Liver (tissue), 9 donors: ENCODE data around the gene TRIM75. TPM values are rescaled to one million over a fixed set of nuclear protein-coding genes. Genes with fewer than 3 reads are reported as not detected.

Experiments
- DNase-seq: peaks from one replicate; pipeline ENCODE4 v3.0.0-alpha.2; 2017; ENCODE audit warnings: low spot score
- H3K27ac ChIP-seq, 2 donors: one replicate each; pipeline ENCODE4 v1.7.0; 2013; ENCODE audit warnings: inconsistent platforms in 2 of 2, low read length in 2 of 2, control low read depth in 1 of 2, low read depth in 1 of 2, mild to moderate bottlenecking in 1 of 2
- H3K27me3 ChIP-seq, 4 donors: one replicate each; pipeline versions ENCODE4 v1.6.1 to v1.7.0; 2013; ENCODE audit warnings: low read length in 3 of 4, inconsistent platforms in 1 of 4, mild to moderate bottlenecking in 1 of 4, moderate library complexity in 1 of 4; ENCODE audit not compliant: control insufficient read depth in 4 of 4, insufficient read depth in 4 of 4
- H3K36me3 ChIP-seq, 4 donors: one replicate each; pipeline versions ENCODE4 v1.6.1 to v1.7.0; 2013; ENCODE audit warnings: low read length in 3 of 4, mild to moderate bottlenecking in 3 of 4, low read depth in 1 of 4, moderate library complexity in 1 of 4; ENCODE audit not compliant: control insufficient read depth in 4 of 4, insufficient read depth in 3 of 4
- H3K4me1 ChIP-seq, 4 donors: one replicate each; pipeline versions ENCODE4 v1.6.1 to v1.7.0; 2013; ENCODE audit warnings: low read length in 3 of 4, mild to moderate bottlenecking in 3 of 4, moderate library complexity in 1 of 4; ENCODE audit not compliant: control insufficient read depth in 4 of 4, insufficient read depth in 4 of 4
- H3K4me3 ChIP-seq, 3 donors: one replicate each; pipeline versions ENCODE4 v1.6.1 to v1.7.0; 2013; ENCODE audit warnings: low read length in 3 of 3, control low read depth in 1 of 3, low read depth in 1 of 3, mild to moderate bottlenecking in 1 of 3
- H3K9ac ChIP-seq, 2 donors: one replicate each; pipeline ENCODE4 v1.7.0; 2013; ENCODE audit warnings: low read length in 2 of 2, mild to moderate bottlenecking in 2 of 2, moderate library complexity in 2 of 2, control low read depth in 1 of 2, low read depth in 1 of 2
- H3K9me3 ChIP-seq, 4 donors: one replicate each; pipeline versions ENCODE4 v1.6.1 to v1.7.0; 2013; ENCODE audit warnings: low read length in 3 of 4; ENCODE audit not compliant: control insufficient read depth in 4 of 4
- ATF3 ChIP-seq: IDR thresholded peaks from 2 replicates; pipeline ENCODE4 v1.6.1; 2016; ENCODE audit warnings: antibody characterized with exemption
- CTCF ChIP-seq: fragments of 150-350 bp; IDR thresholded peaks from 2 replicates; pipeline ENCODE4 v1.5.1; 2017; ENCODE audit warnings: improper control_type of control experiment, low read depth, low read length; ENCODE audit not compliant: missing input control
- EGR1 ChIP-seq, 2 donors: IDR thresholded peaks; 2 replicates each; pipeline ENCODE4 v1.6.1; 2016 to 2018; ENCODE audit warnings: antibody characterized with exemption in 2 of 2, low read depth in 2 of 2
- FOXA1 ChIP-seq: IDR thresholded peaks from 2 replicates; pipeline ENCODE4 v1.6.1; 2016; ENCODE audit warnings: antibody characterized with exemption
- FOXA2 ChIP-seq: IDR thresholded peaks from 2 replicates; pipeline ENCODE4 v1.6.1; 2016; ENCODE audit warnings: antibody characterized with exemption
- GABPA ChIP-seq, 2 donors: IDR thresholded peaks in 1 of 2; conservative IDR thresholded peaks in 1 of 2; 2 replicates each; pipeline ENCODE4 v1.6.1; 2016; ENCODE audit warnings: antibody characterized with exemption in 2 of 2, mild to moderate bottlenecking in 1 of 2, moderate library complexity in 1 of 2
- HNF4G ChIP-seq: IDR thresholded peaks from 2 replicates; pipeline ENCODE4 v1.6.1; 2016; ENCODE audit warnings: antibody characterized with exemption
- JUND ChIP-seq, 2 donors: IDR thresholded peaks; 2 replicates each; pipeline ENCODE4 v1.6.1; 2016; ENCODE audit warnings: antibody characterized with exemption in 2 of 2
- MAX ChIP-seq: IDR thresholded peaks from 2 replicates; pipeline ENCODE4 v1.6.1; 2016; ENCODE audit warnings: antibody characterized with exemption
- NR2F2 ChIP-seq: IDR thresholded peaks from 2 replicates; pipeline ENCODE4 v1.6.1; 2016; ENCODE audit warnings: antibody characterized with exemption
- RAD21 ChIP-seq, 2 donors: IDR thresholded peaks; 2 replicates each; pipeline ENCODE4 v1.6.1; 2016; ENCODE audit warnings: antibody characterized with exemption in 2 of 2, mild to moderate bottlenecking in 2 of 2
- REST ChIP-seq: IDR thresholded peaks from 2 replicates; pipeline ENCODE4 v1.6.1; 2016; ENCODE audit warnings: antibody characterized with exemption, mild to moderate bottlenecking
- RXRA ChIP-seq, 2 donors: IDR thresholded peaks; 2 replicates each; pipeline ENCODE4 v1.6.1; 2017 to 2018; ENCODE audit warnings: antibody characterized with exemption in 2 of 2, mild to moderate bottlenecking in 1 of 2
- SP1 ChIP-seq: IDR thresholded peaks from 2 replicates; pipeline ENCODE4 v1.6.1; 2018; ENCODE audit warnings: antibody characterized with exemption, mild to moderate bottlenecking
- TAF1 ChIP-seq: conservative IDR thresholded peaks from 2 replicates; pipeline ENCODE4 v1.6.1; 2016; ENCODE audit warnings: antibody characterized with exemption, mild to moderate bottlenecking
- YY1 ChIP-seq: IDR thresholded peaks from 2 replicates; pipeline ENCODE4 v1.6.1; 2016; ENCODE audit warnings: antibody characterized with exemption, mild to moderate bottlenecking
- ZBTB33 ChIP-seq: IDR thresholded peaks from 2 replicates; pipeline ENCODE4 v1.6.1; 2016; ENCODE audit warnings: antibody characterized with exemption
- WGBS: extraction: QIAGEN DNeasy Blood & Tissue Kit; methylation state at CpG from one replicate; pipeline ENCODE4 v1.1.7; 2013; 5-methylcytosine and 5-hydroxymethylcytosine counted together
- polyA plus RNA-seq, 2 donors: library from polyadenylated mRNA; stranded (reverse) in 1 of 2; unstranded in 1 of 2; fragments of 200-250 nt in 1 of 2; fragments of >200 nt in 1 of 2; fragmentation: Nextera tagmentation in 1 of 2; extraction: Ambion mirVana in 1 of 2; gene quantifications; one replicate each; pipeline versions ENCODE4 v1.2.1 to v1.2.3, GENCODE V29; 2013 to 2015
- total RNA-seq, 2 donors: library from RNA; depleted of rRNA; stranded (reverse); fragments of >200 nt; gene quantifications; one replicate each; pipeline ENCODE4 v1.2.3, GENCODE V29; 2014
- donor health status: healthy.
- donor health status: healthy.
- donor health status: healthy.
- donor health status: healthy.
- donor health status: healthy.

The TRIM75 gene
- total and polyA plus RNA-seq, 4 donors = not detected

- H3K9ac ChIP-seq = no peak overlapping the region
- TF ChIP-seq SP1 (no peak), GABPA (IDR thresholded peaks at IDR 0.05 in 1 of 2, conservative IDR thresholded peaks at IDR 0.05 in 1 of 2) (no peak), NR2F2 (no peak), RAD21 (IDR thresholded peaks at IDR 0.05) (no peak), MAX (no peak), FOXA2 (no peak), REST (no peak), YY1 (no peak), RXRA (IDR thresholded peaks at IDR 0.05) (no peak), JUND (IDR thresholded peaks at IDR 0.05) (no peak), FOXA1 (no peak), ZBTB33 (no peak), HNF4G (no peak), CTCF (no peak), TAF1 (no peak), EGR1 (IDR thresholded peaks at IDR 0.05; ENCODE audit: low read depth in 2 of 2) (no peak), ATF3 (no peak)
- H3K27me3 ChIP-seq = no peaks in the 10 kb centered on the region
- H3K27ac ChIP-seq = no peak overlapping the region
- H3K36me3 ChIP-seq = no peaks in the 10 kb centered on the region
- no peak for DNase-seq
- no peaks in the 10 kb centered on the region for H3K4me1 ChIP-seq
- H3K4me3 ChIP-seq = no peak overlapping the region
- 91% methylated on average over 9 of the region's 9 CpGs for WGBS
- no peaks in the 10 kb centered on the region for H3K9me3 ChIP-seq
Observed at GRCh38 chr4:165055601-165056000, 1.9 kb downstream of the TRIM75 start.

- Histone ChIP-seq H3K27ac (no peak overlapping the region), H3K9me3 (no peaks in the 10 kb centered on the region), H3K4me3 (no peak overlapping the region), H3K9ac (no peak overlapping the region), H3K4me1 (no peaks in the 10 kb centered on the region), H3K27me3 (no peaks in the 10 kb centered on the region), H3K36me3 (no peaks in the 10 kb centered on the region)
- no peak for DNase-seq
- TF ChIP-seq JUND (IDR thresholded peaks at IDR 0.05) = no peak
- TF ChIP-seq MAX = no peak
- 76% methylated on average over 2 of the region's 2 CpGs for WGBS
Observed at GRCh38 chr4:165058666-165059065, 5.0 kb downstream of the TRIM75 start.
